ACC112 (cell line): ENCODE measurements around the gene GDPD4.

Experiments used
- H2AFZ ChIP-seq: fragments of 200-600 bp; sonication (generic); one replicate; pipeline ENCODE4 v1.6.0; 2017; ENCODE audit warnings: antibody characterized with exemption, low read length; ENCODE audit not compliant: unreplicated experiment
- H3K27ac ChIP-seq: fragments of 200-600 bp; sonication (generic); 2 replicates; pipeline ENCODE4 v1.5.1; 2014; ENCODE audit warnings: low read depth, mild to moderate bottlenecking, antibody characterized with exemption, low read length, moderate library complexity
- H3K27me3 ChIP-seq: fragments of 200-600 bp; sonication (generic); 2 replicates; pipeline ENCODE4 v1.6.1; 2014; ENCODE audit warnings: mild to moderate bottlenecking, antibody characterized with exemption, low read length, moderate library complexity, mixed read lengths; ENCODE audit not compliant: insufficient read depth
- H3K36me3 ChIP-seq: fragments of 200-600 bp; sonication (generic); 2 replicates; pipeline ENCODE4 v1.6.1; 2016; ENCODE audit warnings: mild to moderate bottlenecking, antibody characterized with exemption, low read length, moderate library complexity, mixed read lengths; ENCODE audit not compliant: insufficient read depth
- H3K4me1 ChIP-seq: fragments of 200-600 bp; sonication (generic); one replicate; pipeline ENCODE4 v1.6.1; 2016; ENCODE audit warnings: low read length, mixed read lengths; ENCODE audit not compliant: insufficient read depth, unreplicated experiment, control insufficient read depth
- H3K4me3 ChIP-seq: fragments of 200-600 bp; sonication (generic); 2 replicates; pipeline ENCODE4 v1.5.1; 2014; ENCODE audit warnings: mild to moderate bottlenecking, low read depth, low read length
- H3K79me2 ChIP-seq: fragments of 200-600 bp; sonication (generic); one replicate; pipeline ENCODE4 v1.6.0; 2016; ENCODE audit warnings: low read length; ENCODE audit not compliant: control insufficient read depth, unreplicated experiment, insufficient read depth

Gene GDPD4

GRCh38 chr11:77213029-77213579 is 88.4 kb downstream of the GDPD4 start:
- Histone ChIP-seq H2AFZ (no peak overlapping the region), H3K4me3 (no peak overlapping the region), H3K79me2 (no peaks in the 10 kb centered on the region), H3K27ac (no peak overlapping the region), H3K36me3 (no peaks in the 10 kb centered on the region), H3K27me3 (peaks cover 14% of the 10 kb centered on the region), H3K4me1 (peaks cover under 1% of the 10 kb centered on the region)

DNA sequence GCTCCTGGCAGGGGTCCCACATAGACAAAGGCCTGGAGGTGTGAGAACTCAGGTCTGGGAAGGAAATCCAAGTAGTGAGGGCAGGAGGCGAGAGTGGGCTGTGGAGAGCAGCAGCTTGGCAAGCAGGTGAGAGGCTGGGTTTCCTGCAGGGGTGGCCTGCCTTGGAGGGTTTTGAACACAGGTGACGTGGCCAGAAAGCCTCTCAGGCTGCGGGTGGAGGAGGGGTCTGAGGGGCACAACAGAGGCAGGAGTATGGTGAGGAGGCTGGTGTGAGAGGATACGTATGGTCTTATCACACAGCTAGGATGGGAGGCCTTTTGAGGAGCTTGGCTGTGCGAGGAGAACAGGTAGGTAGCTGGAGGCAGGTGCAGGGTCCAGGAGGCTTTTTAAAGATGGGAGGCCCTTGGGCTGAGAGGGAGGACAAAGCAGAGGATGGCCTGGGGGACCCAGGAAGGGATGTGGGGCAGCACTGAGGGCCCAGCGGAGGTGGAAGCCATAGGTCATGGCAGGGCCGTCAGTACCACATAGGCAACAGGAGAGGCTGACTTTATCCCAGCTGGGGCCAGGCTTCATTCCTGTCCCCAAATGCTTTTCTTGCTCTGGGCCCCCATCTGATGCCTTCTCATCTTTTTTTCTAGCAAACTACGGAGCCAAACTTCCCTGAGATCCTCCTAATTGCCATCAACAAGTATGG is 89.0 kb downstream of the GDPD4 start:
- peaks cover 5% of the 10 kb centered on the region for H3K4me1 ChIP-seq
- peaks cover 12% of the 10 kb centered on the region for H3K27me3 ChIP-seq
- H2AFZ ChIP-seq = no peak overlapping the region
- H3K36me3 ChIP-seq = no peaks in the 10 kb centered on the region
- no peaks in the 10 kb centered on the region for H3K79me2 ChIP-seq
- H3K4me3 ChIP-seq = no peak overlapping the region
- no peak overlapping the region for H3K27ac ChIP-seq

DNA sequence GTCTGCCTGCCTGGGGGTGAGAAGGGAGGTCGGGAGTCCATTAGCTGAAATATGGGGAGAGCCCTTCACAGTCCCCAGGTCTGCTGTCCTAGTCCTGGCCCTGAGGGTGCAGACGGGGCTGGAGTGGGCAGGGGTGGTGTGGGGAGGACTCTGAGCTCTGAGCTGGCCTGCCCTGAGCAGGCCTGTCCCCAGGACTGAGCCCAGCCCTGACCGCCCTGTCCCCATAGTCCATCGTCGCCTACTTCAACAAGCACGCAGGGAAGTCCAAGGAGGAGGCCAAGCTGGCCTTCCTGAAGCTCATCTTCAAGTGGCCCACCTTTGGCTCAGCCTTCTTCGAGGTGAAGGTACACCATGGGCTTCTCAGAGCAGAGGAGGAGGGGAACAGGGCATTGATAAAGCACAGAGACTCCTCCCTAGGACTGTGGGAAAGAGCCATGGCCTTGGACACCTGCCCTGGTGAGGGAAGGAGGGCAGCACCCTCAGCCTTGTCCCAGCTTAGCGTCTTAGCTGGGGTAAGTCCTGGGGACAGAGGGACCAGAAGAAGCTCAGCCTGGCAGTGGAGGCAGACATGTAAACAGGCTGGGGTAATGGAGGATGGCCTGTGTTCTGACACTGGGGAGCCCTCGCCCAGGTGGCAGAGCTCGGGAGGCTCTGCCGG is 89.8 kb downstream of the GDPD4 start:
- H3K27me3 ChIP-seq = 0 out of 2 replicates have a peak, but pooled peaks cover 5% of the 10 kb centered on the region
- H3K4me1 ChIP-seq = peaks cover 5% of the 10 kb centered on the region

DNA sequence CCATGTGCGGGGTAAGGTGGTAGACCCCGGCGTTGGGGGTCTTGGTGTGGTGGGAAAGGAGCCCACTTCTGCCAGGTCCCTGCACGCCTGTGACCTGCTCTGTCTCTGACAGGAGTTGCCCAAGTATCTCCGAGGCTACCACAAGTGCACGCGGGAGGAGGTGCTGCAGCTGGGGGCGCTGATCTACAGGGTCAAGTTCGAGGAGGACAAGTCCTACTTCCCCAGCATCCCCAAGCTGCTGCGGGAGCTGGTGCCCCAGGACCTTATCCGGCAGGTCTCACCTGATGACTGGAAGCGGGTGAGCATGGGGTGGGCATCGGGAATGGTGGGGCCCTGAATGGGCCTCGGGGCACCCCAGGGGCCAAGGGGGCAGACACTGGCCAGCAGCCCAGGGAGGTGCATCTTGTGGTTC is 90.4 kb downstream of the GDPD4 start:
- Histone ChIP-seq H3K4me3 (no peak overlapping the region), H3K27me3 (no peaks in the 10 kb centered on the region), H3K27ac (no peak overlapping the region), H2AFZ (no peak overlapping the region), H3K36me3 (no peaks in the 10 kb centered on the region), H3K79me2 (no peaks in the 10 kb centered on the region), H3K4me1 (peaks cover 5% of the 10 kb centered on the region)

More for the DNA sequence above, 89.8 kb downstream of the GDPD4 start:
- Histone ChIP-seq H3K36me3 (no peaks in the 10 kb centered on the region), H3K27ac (no peak overlapping the region), H3K79me2 (no peaks in the 10 kb centered on the region), H2AFZ (no peak overlapping the region), H3K4me3 (no peak overlapping the region)

GRCh38 chr11:77209663-77210062 is 91.8 kb downstream of the GDPD4 start:
- H3K27ac ChIP-seq = no peak overlapping the region
- no peak overlapping the region for H2AFZ ChIP-seq
- peaks cover 5% of the 10 kb centered on the region for H3K4me1 ChIP-seq
- H3K36me3 ChIP-seq = no peaks in the 10 kb centered on the region
- no peaks in the 10 kb centered on the region for H3K27me3 ChIP-seq
- H3K79me2 ChIP-seq = no peaks in the 10 kb centered on the region
- no peak overlapping the region for H3K4me3 ChIP-seq

- no peak overlapping the region for H3K27ac ChIP-seq
- H3K27me3 ChIP-seq = no peaks in the 10 kb centered on the region
- H3K79me2 ChIP-seq = no peaks in the 10 kb centered on the region
- H2AFZ ChIP-seq = no peak overlapping the region
- no peaks in the 10 kb centered on the region for H3K36me3 ChIP-seq
- H3K4me3 ChIP-seq = no peak overlapping the region
- peaks cover 5% of the 10 kb centered on the region for H3K4me1 ChIP-seq
Observed at GRCh38 chr11:77208535-77208934, 93.0 kb downstream of the GDPD4 start.

DNA sequence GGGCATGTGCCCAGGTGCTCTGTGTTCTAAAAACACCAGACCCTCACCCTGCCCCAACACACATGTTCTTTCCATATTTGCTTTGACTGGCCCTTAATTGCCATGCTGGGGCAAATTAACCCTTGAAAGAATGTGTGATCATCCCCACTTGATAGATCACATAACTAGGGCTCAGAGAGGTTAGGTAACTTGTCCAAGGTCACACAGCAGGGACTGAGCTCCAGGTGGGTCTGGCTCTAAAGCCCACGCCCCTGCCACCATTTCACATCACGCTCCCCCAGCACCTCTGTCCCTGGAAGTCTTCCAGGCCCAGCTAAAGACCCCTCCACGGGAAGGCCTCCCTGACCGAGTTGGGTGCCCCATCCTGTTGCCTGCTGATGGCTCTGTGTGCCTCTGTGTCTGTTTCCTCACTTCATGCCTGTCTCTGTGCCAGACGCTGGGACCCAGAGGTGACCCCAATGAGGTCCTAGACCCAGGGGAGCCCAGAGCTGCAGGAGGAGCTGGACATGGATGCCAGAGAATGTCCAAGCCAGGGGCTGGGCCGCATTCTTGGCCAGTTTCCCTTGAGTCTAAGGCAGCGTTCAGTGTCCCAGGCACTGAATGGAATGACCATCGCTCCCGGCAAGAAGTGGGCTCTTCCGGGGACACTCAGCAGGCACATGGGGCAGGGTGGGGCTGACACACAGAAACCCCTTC is 93.7 kb downstream of the GDPD4 start:
- Histone ChIP-seq H3K27ac (no peak overlapping the region), H3K27me3 (no peaks in the 10 kb centered on the region), H2AFZ (no peak overlapping the region), H3K4me3 (no peak overlapping the region), H3K36me3 (no peaks in the 10 kb centered on the region), H3K79me2 (no peaks in the 10 kb centered on the region), H3K4me1 (peaks cover 5% of the 10 kb centered on the region)

- no peak overlapping the region for H3K4me3 ChIP-seq
- H3K36me3 ChIP-seq = no peaks in the 10 kb centered on the region
- no peak overlapping the region for H2AFZ ChIP-seq
- H3K79me2 ChIP-seq = no peaks in the 10 kb centered on the region
- H3K27me3 ChIP-seq = no peaks in the 10 kb centered on the region
- no peak overlapping the region for H3K27ac ChIP-seq
- peaks cover 5% of the 10 kb centered on the region for H3K4me1 ChIP-seq
Observed at GRCh38 chr11:77207019-77207485, 94.4 kb downstream of the GDPD4 start.

GRCh38 chr11:77206264-77207018 is 95.0 kb downstream of the GDPD4 start:
- Histone ChIP-seq H3K27ac (no peak overlapping the region), H3K27me3 (no peaks in the 10 kb centered on the region), H3K4me1 (peaks cover 5% of the 10 kb centered on the region), H3K36me3 (no peaks in the 10 kb centered on the region), H3K4me3 (no peak overlapping the region), H2AFZ (no peak overlapping the region), H3K79me2 (no peaks in the 10 kb centered on the region)
